Measurements from ENCODE around the gene LDB3. TPM values are rescaled to one million over a fixed set of nuclear protein-coding genes. Genes with fewer than 3 reads are reported as not detected.

The LDB3 gene
- total RNA-seq, 2 donors from 2014 or later: 0.11 to 0.35 TPM

GRCh38 chr10:86653379-86653778 lies 14.9 kb upstream of the LDB3 start:
- no peaks in the 10 kb centered on the region for H3K36me3 Mint-ChIP-seq (ENCODE audit: low read depth)
- peaks cover 2% of the 10 kb centered on the region for H3K27me3 Mint-ChIP-seq (ENCODE audit: insufficient read depth)
- 92 to 93% methylated on average over 2 to 3 of the region's 3 CpGs for WGBS, 2 experiments (ENCODE audit: insufficient coverage in 1 of 2, insufficient read length in 1 of 2)
- Histone ChIP-seq H3K27me3 (ENCODE audit: control insufficient read depth, insufficient read depth, low read length, poor library complexity, severe bottlenecking) (no peaks in the 10 kb centered on the region), H3K4me3 (ENCODE audit: low read length) (no peak overlapping the region), H3K4me1 (ENCODE audit: control insufficient read depth, insufficient read depth, low read length) (no peaks in the 10 kb centered on the region), H3K9ac (ENCODE audit: extremely low read depth, low read length, poor library complexity, severe bottlenecking) (no peak overlapping the region), H3K9me3 (ENCODE audit: control insufficient read depth, low read length) (no peaks in the 10 kb centered on the region), H3K36me3 (ENCODE audit: control insufficient read depth, insufficient read depth, low read length) (no peaks in the 10 kb centered on the region), H3K27ac (ENCODE audit: low read depth, low read length) (no peak overlapping the region)
- H3K4me3 Mint-ChIP-seq: no peak overlapping the region
- H3K9me3 Mint-ChIP-seq: no peaks in the 10 kb centered on the region
- H3K27ac Mint-ChIP-seq: no peak overlapping the region
- DNase-seq: no peak
- peaks cover 8% of the 10 kb centered on the region for H3K4me1 Mint-ChIP-seq
- no peak for TF ChIP-seq CTCF (conservative IDR thresholded peaks at IDR 0.05)

- H3K9me3 ChIP-seq (ENCODE audit: control insufficient read depth, low read length): no peaks in the 10 kb centered on the region
- DNase-seq: no peak
- no peak overlapping the region for H3K27ac ChIP-seq (ENCODE audit: low read depth, low read length)
- peaks cover 2% of the 10 kb centered on the region for H3K27me3 Mint-ChIP-seq (ENCODE audit: insufficient read depth)
- TF ChIP-seq CTCF (conservative IDR thresholded peaks at IDR 0.05): no peak
- no peaks in the 10 kb centered on the region for H3K36me3 ChIP-seq (ENCODE audit: control insufficient read depth, insufficient read depth, low read length)
- H3K9me3 Mint-ChIP-seq: no peaks in the 10 kb centered on the region
- H3K4me3 ChIP-seq (ENCODE audit: low read length): no peak overlapping the region
- no peak overlapping the region for H3K4me3 Mint-ChIP-seq
- no peak overlapping the region for H3K27ac Mint-ChIP-seq
- H3K27me3 ChIP-seq (ENCODE audit: control insufficient read depth, insufficient read depth, low read length, poor library complexity, severe bottlenecking): no peaks in the 10 kb centered on the region
- H3K9ac ChIP-seq (ENCODE audit: extremely low read depth, low read length, poor library complexity, severe bottlenecking): no peak overlapping the region
- H3K4me1 Mint-ChIP-seq: peaks cover 8% of the 10 kb centered on the region
- WGBS, 2 experiments (ENCODE audit: insufficient coverage in 1 of 2, insufficient read length in 1 of 2): 88 to 94% methylated on average over 3 of the region's 3 CpGs
- no peaks in the 10 kb centered on the region for H3K4me1 ChIP-seq (ENCODE audit: control insufficient read depth, insufficient read depth, low read length)
- H3K36me3 Mint-ChIP-seq (ENCODE audit: low read depth): no peaks in the 10 kb centered on the region
Observed at GRCh38 chr10:86653987-86654386, 14.3 kb upstream of the LDB3 start.

DNA sequence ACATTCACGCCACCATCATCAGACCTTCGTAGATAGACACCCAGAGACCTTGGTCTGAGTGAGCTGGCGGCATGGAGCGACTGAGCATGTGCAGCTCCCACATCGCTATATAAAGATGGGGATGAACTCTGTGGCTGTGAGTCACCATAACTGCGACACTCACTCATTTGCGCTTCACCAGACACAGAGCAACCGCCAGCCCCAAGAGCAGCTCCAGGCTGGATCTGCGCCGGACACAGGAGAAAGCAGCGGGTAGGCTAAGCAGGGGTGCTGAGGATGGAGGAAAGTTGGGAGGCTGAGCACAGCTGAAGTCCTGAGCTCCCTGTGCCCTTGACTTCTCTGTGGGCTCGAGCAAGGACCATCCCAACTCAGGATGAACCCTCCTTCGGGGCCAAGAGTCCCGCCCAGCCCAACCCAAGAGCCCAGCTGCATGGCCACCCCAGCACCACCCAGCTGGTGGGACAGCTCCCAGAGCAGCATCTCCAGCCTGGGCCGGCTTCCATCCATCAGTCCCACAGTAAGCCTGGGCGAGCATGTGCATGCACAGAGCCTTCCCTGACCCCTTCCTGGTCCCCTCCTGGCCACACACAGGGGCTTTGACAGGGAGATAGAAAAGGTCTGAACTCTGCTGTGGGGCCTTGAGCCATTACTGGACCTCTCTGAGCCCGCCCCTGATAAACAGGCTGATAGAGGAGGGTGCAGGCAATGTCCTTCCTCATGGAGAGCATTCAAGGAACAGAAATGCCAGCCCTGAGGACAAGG lies 13.7 kb upstream of the LDB3 start, which contains the start of gene OPN4:
OPN4 (plus strand) TSS at position 137 of the 762 bp plus-strand sequence; CDS start at position 374, 237 bp downstream.
- H3K9me3 ChIP-seq (ENCODE audit: control insufficient read depth, low read length): no peaks in the 10 kb centered on the region
- H3K4me3 Mint-ChIP-seq: no peak within 1 kb of the TSS
- H3K9ac ChIP-seq (ENCODE audit: extremely low read depth, low read length, poor library complexity, severe bottlenecking): no peak within 1 kb of the TSS
- H3K36me3 Mint-ChIP-seq (ENCODE audit: low read depth): no peaks in the 10 kb centered on the region
- DNase-seq: peak; percentile 36
- no peaks in the 10 kb centered on the region for H3K9me3 Mint-ChIP-seq
- no peaks in the 10 kb centered on the region for H3K36me3 ChIP-seq (ENCODE audit: control insufficient read depth, insufficient read depth, low read length)
- no peak for TF ChIP-seq CTCF (conservative IDR thresholded peaks at IDR 0.05)
- H3K27ac ChIP-seq (ENCODE audit: low read depth, low read length): no peak within 1 kb of the TSS
- no peaks in the 10 kb centered on the region for H3K4me1 ChIP-seq (ENCODE audit: control insufficient read depth, insufficient read depth, low read length)
- H3K4me3 ChIP-seq (ENCODE audit: low read length): no peak within 1 kb of the TSS
- H3K27me3 ChIP-seq (ENCODE audit: control insufficient read depth, insufficient read depth, low read length, poor library complexity, severe bottlenecking): no peaks in the 10 kb centered on the region
- 93 to 96% methylated on average over 12 to 17 of the region's 17 CpGs for WGBS, 2 experiments (ENCODE audit: insufficient coverage in 1 of 2, insufficient read length in 1 of 2)
- peaks cover 2% of the 10 kb centered on the region for H3K27me3 Mint-ChIP-seq (ENCODE audit: insufficient read depth)
- peaks cover 8% of the 10 kb centered on the region for H3K4me1 Mint-ChIP-seq
- no peak within 1 kb of the TSS for H3K27ac Mint-ChIP-seq
